Naive thymus-derived CD4-positive, alpha-beta T cell (primary cell): ENCODE results near the gene SLC5A5. TPM values are rescaled to one million over a fixed set of nuclear protein-coding genes. Genes with fewer than 3 reads are reported as not detected.

Experiments used
- ATAC-seq: fragments of 150-1000 bp; cut with Tn5 transposase; 2 replicates; pipeline ENCODE4 v1.10.0; 2021; ENCODE audit warnings: mild to moderate bottlenecking, moderate library complexity
- CTCF ChIA-PET: fragments of 350-600 bp; sonication (Branson Sonifier 250); formaldehyde crosslinking; loops from one replicate; lab custom pipeline; 2021; ENCODE audit warnings: antibody characterized with exemption; lab: Charles Lee
- POLR2A ChIA-PET: fragments of 350-600 bp; sonication (Branson Sonifier 250); formaldehyde crosslinking; loops from one replicate; lab custom pipeline; 2021; ENCODE audit warnings: antibody characterized with exemption, inconsistent platforms; lab: Charles Lee
- DNase-seq, 9 donors: peaks; one replicate each; pipeline versions ENCODE4 v3.0.0 to v3.0.0-alpha.2; 2020 to 2022; ENCODE audit warnings: mixed read lengths in 1 of 9
- H3K27ac ChIP-seq: one replicate; pipeline ENCODE4 v1.7.0; 2013; ENCODE audit warnings: mild to moderate bottlenecking, low read depth, low read length, moderate library complexity
- H3K27me3 ChIP-seq, 2 donors: one replicate each; pipeline ENCODE4 v1.7.0; 2013; ENCODE audit warnings: low read length in 2 of 2, mild to moderate bottlenecking in 2 of 2, moderate library complexity in 2 of 2; ENCODE audit not compliant: control insufficient read depth in 2 of 2, insufficient read depth in 2 of 2
- H3K36me3 ChIP-seq, 3 experiments: 1 replicate in 2 of 3; 2 replicates in 1 of 3; pipeline ENCODE4 v1.7.0; 2013; ENCODE audit warnings: low read length in 3 of 3, mild to moderate bottlenecking in 3 of 3, moderate library complexity in 1 of 3; ENCODE audit not compliant: insufficient read depth in 3 of 3, control insufficient read depth in 2 of 3
- H3K4me1 ChIP-seq, 2 donors: one replicate each; pipeline ENCODE4 v1.7.0; 2013; ENCODE audit warnings: low read length in 2 of 2, mild to moderate bottlenecking in 2 of 2, moderate library complexity in 1 of 2; ENCODE audit not compliant: control insufficient read depth in 2 of 2, insufficient read depth in 2 of 2
- H3K4me3 ChIP-seq: 2 replicates; pipeline ENCODE4 v1.7.0; 2013; ENCODE audit warnings: mild to moderate bottlenecking, low read length
- H3K9me3 ChIP-seq, 3 experiments: 1 replicate in 2 of 3; 2 replicates in 1 of 3; pipeline ENCODE4 v1.7.0; 2013; ENCODE audit warnings: low read length in 3 of 3; ENCODE audit not compliant: control insufficient read depth in 2 of 3
- H3K27ac Mint-ChIP-seq, 9 donors: one replicate each; pipeline ENCODE4 v1.8.0; 2020 to 2022; ENCODE audit warnings: mixed read lengths in 9 of 9, mild to moderate bottlenecking in 8 of 9, moderate library complexity in 5 of 9, inconsistent platforms in 2 of 9
- H3K27me3 Mint-ChIP-seq, 5 donors: one replicate each; pipeline ENCODE4 v1.8.0; 2021 to 2022; ENCODE audit warnings: mixed read lengths in 5 of 5, mild to moderate bottlenecking in 1 of 5
- H3K36me3 Mint-ChIP-seq, 5 donors: one replicate each; pipeline ENCODE4 v1.8.0; 2020 to 2022; ENCODE audit warnings: mixed read lengths in 5 of 5, mild to moderate bottlenecking in 3 of 5, inconsistent platforms in 1 of 5
- H3K4me1 Mint-ChIP-seq, 7 donors: one replicate each; pipeline ENCODE4 v1.8.0; 2020 to 2022; ENCODE audit warnings: mixed read lengths in 7 of 7, mild to moderate bottlenecking in 3 of 7, inconsistent platforms in 1 of 7
- H3K4me3 Mint-ChIP-seq, 10 donors: one replicate each; pipeline ENCODE4 v1.8.0; 2020 to 2022; ENCODE audit warnings: mild to moderate bottlenecking in 10 of 10, mixed read lengths in 10 of 10, moderate library complexity in 6 of 10, inconsistent platforms in 2 of 10
- H3K9me3 Mint-ChIP-seq, 11 donors: one replicate each; pipeline ENCODE4 v1.8.0; 2020 to 2022; ENCODE audit warnings: mixed read lengths in 11 of 11, mild to moderate bottlenecking in 4 of 11, inconsistent platforms in 1 of 11, moderate library complexity in 1 of 11
- intact Hi-C, 2 donors: fragments of 100-400 bp; cut with micrococcal nuclease; formaldehyde crosslinking; loops; one replicate each; pipeline ENCODE4 v1.15.1; 2023
- polyA plus RNA-seq, 2 donors: library from polyadenylated mRNA; unstranded; fragments of 300-500 nt; fragmentation: Illumina TruSeq; gene quantifications; one replicate each; pipeline ENCODE4 v1.2.3, GENCODE V29; 2021
- total RNA-seq, 6 experiments: library from RNA in 5 of 6; stranded (reverse) in 5 of 6; gene quantifications; 1 replicate in 5 of 6; 2 replicates in 1 of 6; pipeline ENCODE4 v1.2.3 and lab custom pipeline; 2021 to 2026

SLC5A5 gene
- total and polyA plus RNA-seq, 7 experiments from 2014 or later: 1.2 to 4.1 (median 2.9) TPM

DNA sequence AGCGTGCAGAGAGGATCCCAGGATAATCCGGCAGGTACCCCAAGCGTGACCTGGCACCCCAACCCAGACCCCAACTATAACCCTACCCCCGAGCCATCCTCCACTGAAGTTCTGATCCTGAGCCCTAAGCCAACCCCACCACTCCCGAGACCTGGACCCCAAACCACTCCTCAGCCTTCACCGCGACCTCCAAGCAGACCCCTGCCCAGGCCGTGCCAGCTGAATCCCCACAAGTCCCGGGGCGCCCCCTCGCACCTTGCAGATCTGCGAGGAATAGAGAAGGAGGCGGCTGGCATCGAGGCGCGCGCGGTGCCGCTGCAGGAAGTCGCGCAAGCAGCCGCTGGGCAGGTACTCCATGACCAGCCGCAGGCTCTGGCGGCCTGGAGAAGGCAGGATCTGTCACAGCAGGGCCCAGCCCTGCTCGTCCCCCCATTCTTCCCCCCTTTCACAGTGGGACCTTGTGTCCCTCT lies 40.3 kb upstream of the SLC5A5 start:
- Mint-ChIP-seq H3K4me3 (no peak overlapping the region), H3K27ac (peak overlapping the region in 4 of 9 donors; percentile 10 to 77 (median 42)), H3K36me3 (peaks cover 16 to 64% (median 22%) of the 10 kb centered on the region in 5 donors), H3K27me3 (no peaks in the 10 kb centered on the region), H3K4me1 (peaks cover 7 to 32% (median 18%) of the 10 kb centered on the region in 7 donors), H3K9me3 (peaks cover 0 to 5% (median 0%) of the 10 kb centered on the region in 11 donors)
- Histone ChIP-seq H3K36me3 (peaks cover 19 to 96% (median 40%) of the 10 kb centered on the region in 3 experiments), H3K27me3 (no peaks in the 10 kb centered on the region), H3K9me3 (no peaks in the 10 kb centered on the region), H3K4me3 (no peak overlapping the region), H3K27ac (peak overlapping the region; percentile 21), H3K4me1 (no peaks in the 10 kb centered on the region)
- ATAC-seq (no peak), DNase-seq (no peak)
- intact Hi-C loops: no loop called here
- ChIA-PET CTCF (no interaction called here), POLR2A (interaction anchor here (0.8 kb wide), 1 partner anchor 106 kb away, joined by 3 read pairs; no protein-coding TSS in a partner anchor)

DNA sequence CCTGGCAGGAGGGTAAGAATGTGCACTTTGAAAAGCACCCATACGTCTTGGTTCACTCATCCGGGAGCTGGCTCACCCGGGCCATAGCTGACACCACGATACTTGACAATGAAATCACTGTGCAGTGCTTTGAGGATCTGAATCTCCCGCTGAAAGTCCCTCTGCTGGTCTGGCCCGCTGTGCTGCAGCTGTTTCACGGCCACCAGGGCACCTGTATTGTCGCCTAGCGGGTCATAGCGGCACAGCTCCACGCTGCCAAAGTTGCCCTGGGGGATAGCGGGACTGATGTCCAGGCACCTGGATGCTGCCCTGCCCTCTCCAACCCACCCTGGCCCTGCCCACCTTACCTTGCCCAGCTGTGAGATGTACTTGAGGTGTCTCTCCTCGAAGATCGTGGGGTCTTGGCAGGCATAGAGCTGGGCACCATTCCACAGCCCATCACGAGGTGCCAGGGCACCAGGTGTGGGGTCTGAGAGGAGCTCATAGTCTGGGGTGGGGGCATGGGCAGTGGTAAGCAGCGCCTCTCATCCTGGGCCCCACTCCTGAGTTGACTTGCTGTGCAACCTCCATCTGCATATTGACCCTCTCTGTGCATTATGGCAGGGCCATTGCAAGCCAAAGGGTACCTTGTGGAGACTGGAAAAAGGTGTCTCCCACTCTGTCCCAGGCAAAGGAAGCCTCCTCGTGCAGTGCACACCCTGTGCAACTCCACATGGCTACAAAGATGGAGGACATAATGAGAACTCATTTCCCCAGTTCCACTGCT lies 39.1 kb upstream of the SLC5A5 start:
- H3K4me3 ChIP-seq: no peak overlapping the region
- POLR2A ChIA-PET: interaction anchor here (0.6 to 1.4 kb wide), 5 partner anchors 13 to 107 kb away, joined by 3 to 4 read pairs (median 3); no protein-coding TSS in a partner anchor
- H3K36me3 Mint-ChIP-seq: peaks cover 19 to 65% (median 25%) of the 10 kb centered on the region in 5 donors
- H3K9me3 ChIP-seq: no peaks in the 10 kb centered on the region
- intact Hi-C loops: loop anchor here in 1 of 2 donors (2.0 kb wide), 1 partner anchor 14 kb away; the partner anchor contains the start of gene JAK3
- peaks cover 19 to 95% (median 44%) of the 10 kb centered on the region in 3 experiments for H3K36me3 ChIP-seq
- CTCF ChIA-PET: interaction anchor here (0.6 kb wide), 2 partner anchors 28 to 371 kb away, joined by 3 to 5 read pairs; no protein-coding TSS in a partner anchor
- no peak overlapping the region for H3K4me3 Mint-ChIP-seq
- H3K9me3 Mint-ChIP-seq: peaks cover 0 to 5% (median 0%) of the 10 kb centered on the region in 11 donors
- no peaks in the 10 kb centered on the region for H3K27me3 Mint-ChIP-seq
- no peak for ATAC-seq
- no peak overlapping the region for H3K27ac ChIP-seq
- H3K27ac Mint-ChIP-seq: peak overlapping the region in 6 of 9 donors; percentile 10 to 74 (median 14)
- H3K4me1 ChIP-seq: no peaks in the 10 kb centered on the region
- peaks cover 10 to 36% (median 21%) of the 10 kb centered on the region in 7 donors for H3K4me1 Mint-ChIP-seq
- no peaks in the 10 kb centered on the region for H3K27me3 ChIP-seq
- DNase-seq: no peak

- peaks cover 14 to 40% (median 18%) of the 10 kb centered on the region in 7 donors for H3K4me1 Mint-ChIP-seq
- Histone ChIP-seq H3K4me3 (no peak overlapping the region), H3K27me3 (no peaks in the 10 kb centered on the region), H3K9me3 (no peaks in the 10 kb centered on the region), H3K36me3 (peaks cover 33 to 96% (median 50%) of the 10 kb centered on the region in 3 experiments), H3K27ac (peak overlapping the region; percentile 46), H3K4me1 (no peaks in the 10 kb centered on the region)
- no peak for ATAC-seq
- H3K36me3 Mint-ChIP-seq: peaks cover 18 to 69% (median 22%) of the 10 kb centered on the region in 5 donors
- no peaks in the 10 kb centered on the region for H3K27me3 Mint-ChIP-seq
- intact Hi-C loops: no loop called here
- POLR2A ChIA-PET: interaction anchor here (1.0 to 1.4 kb wide), 3 partner anchors 8 to 14 kb away, joined by 3 to 5 read pairs (median 4); partner anchors contain the start of gene JAK3
- peaks cover 0 to 5% (median 0%) of the 10 kb centered on the region in 11 donors for H3K9me3 Mint-ChIP-seq
- H3K4me3 Mint-ChIP-seq: no peak overlapping the region
- DNase-seq: no peak
- CTCF ChIA-PET: interaction anchor here (1.2 kb wide), 1 partner anchor 11 kb away, joined by 3 read pairs; no protein-coding TSS in a partner anchor
- H3K27ac Mint-ChIP-seq: peak overlapping the region in 4 of 9 donors; percentile 17 to 83 (median 26)
Observed at GRCh38 chr19:17834350-17835181, 37.2 kb upstream of the SLC5A5 start.

DNA sequence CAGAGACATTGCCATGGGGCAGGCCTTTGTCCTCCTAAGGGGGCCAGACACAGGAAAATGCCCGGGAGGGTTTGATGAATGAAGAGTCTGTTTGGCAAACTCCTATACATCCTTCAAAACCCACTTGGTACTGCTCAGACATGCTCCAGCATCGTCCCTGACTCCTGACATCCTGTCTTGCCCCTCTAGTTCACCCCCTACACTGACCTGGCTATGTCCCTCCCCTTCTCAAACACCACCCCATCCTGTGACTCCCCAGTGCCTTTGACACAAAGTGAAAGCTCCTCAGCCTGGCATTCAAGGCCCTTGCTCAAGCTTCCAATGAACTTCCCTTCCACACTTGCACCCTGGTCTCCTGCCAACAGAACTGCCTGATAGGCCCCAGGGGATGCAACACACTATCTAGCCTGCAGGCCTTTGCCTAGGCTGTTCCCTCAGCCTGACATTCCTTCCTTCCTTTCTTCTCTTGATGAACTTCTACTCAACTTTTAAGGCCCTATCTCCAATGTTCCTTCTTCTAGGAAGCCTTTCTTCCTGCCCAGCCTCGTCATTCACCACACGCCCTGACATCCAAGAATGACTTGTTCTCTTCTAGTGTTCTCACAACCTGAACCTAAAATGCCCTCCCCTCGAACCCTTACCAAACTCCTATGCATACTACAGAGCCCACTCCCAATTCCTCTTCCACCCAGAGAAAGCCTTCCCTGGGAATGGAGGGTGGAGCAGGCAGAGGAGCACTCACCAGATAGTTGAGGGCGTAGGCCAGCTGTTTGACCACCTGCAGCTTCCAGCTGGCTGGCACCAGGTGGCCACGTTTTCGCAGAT lies 36.4 kb upstream of the SLC5A5 start:
- Histone ChIP-seq H3K4me1 (no peaks in the 10 kb centered on the region), H3K4me3 (no peak overlapping the region), H3K9me3 (no peaks in the 10 kb centered on the region), H3K36me3 (peaks cover 40 to 96% (median 53%) of the 10 kb centered on the region in 3 experiments), H3K27ac (peak overlapping the region; percentile 46), H3K27me3 (no peaks in the 10 kb centered on the region)
- H3K36me3 Mint-ChIP-seq: peaks cover 19 to 69% (median 22%) of the 10 kb centered on the region in 5 donors
- intact Hi-C loops: no loop called here
- peak overlapping the region; percentile 22 to 91 (median 72) for H3K27ac Mint-ChIP-seq
- DNase-seq (no peak), ATAC-seq (no peak)
- H3K9me3 Mint-ChIP-seq: peaks cover 0 to 5% (median 0%) of the 10 kb centered on the region in 11 donors
- no peak overlapping the region for H3K4me3 Mint-ChIP-seq
- no peaks in the 10 kb centered on the region for H3K27me3 Mint-ChIP-seq
- ChIA-PET POLR2A (interaction anchor here (1.2 to 1.4 kb wide), 2 partner anchors 12 to 15 kb away, joined by 4 to 5 read pairs; partner anchors contain the start of gene JAK3), CTCF (interaction anchor here (1.2 kb wide), 1 partner anchor 10 kb away, joined by 3 read pairs; no protein-coding TSS in a partner anchor)
- H3K4me1 Mint-ChIP-seq: peaks cover 14 to 43% (median 19%) of the 10 kb centered on the region in 7 donors

- Mint-ChIP-seq H3K4me3 (no peak overlapping the region), H3K27me3 (no peaks in the 10 kb centered on the region), H3K27ac (peak overlapping the region; percentile 0 to 83 (median 75)), H3K4me1 (peaks cover 14 to 45% (median 24%) of the 10 kb centered on the region in 7 donors), H3K36me3 (peaks cover 22 to 67% (median 26%) of the 10 kb centered on the region in 5 donors), H3K9me3 (peaks cover 0 to 5% (median 0%) of the 10 kb centered on the region in 11 donors)
- Histone ChIP-seq H3K4me3 (no peak overlapping the region), H3K9me3 (no peaks in the 10 kb centered on the region), H3K4me1 (no peaks in the 10 kb centered on the region), H3K36me3 (peaks cover 47 to 97% (median 57%) of the 10 kb centered on the region in 3 experiments), H3K27me3 (no peaks in the 10 kb centered on the region), H3K27ac (peak overlapping the region; percentile 33)
- DNase-seq: no peak
- no peak for ATAC-seq
- intact Hi-C loops: no loop called here
- ChIA-PET CTCF (no interaction called here), POLR2A (interaction anchor here (0.6 kb wide), 1 partner anchor 23 kb away, joined by 3 read pairs; no protein-coding TSS in a partner anchor)
Observed at GRCh38 chr19:17836530-17836929, 35.2 kb upstream of the SLC5A5 start.
